Measurements from ENCODE around the gene RRH. TPM values are rescaled to one million over a fixed set of nuclear protein-coding genes. Genes with fewer than 3 reads are reported as not detected.

The RRH gene
- total RNA-seq, 1 donor from 2014 or later = not detected

- H3K4me1 Mint-ChIP-seq = no peaks in the 10 kb centered on the region
- DNase-seq (no peak), ATAC-seq (ENCODE audit: low read depth) (no peak)
- ChIA-PET POLR2A (no interaction called here), CTCF (no interaction called here)
- peaks cover 7% of the 10 kb centered on the region for H3K27me3 Mint-ChIP-seq
- H3K4me3 Mint-ChIP-seq = no peak overlapping the region
- no peak overlapping the region for H3K27ac Mint-ChIP-seq
- peaks cover 4% of the 10 kb centered on the region for H3K9me3 Mint-ChIP-seq
- no peaks in the 10 kb centered on the region for H3K36me3 Mint-ChIP-seq (ENCODE audit: low read depth)
- TF ChIP-seq, protein P1, sequence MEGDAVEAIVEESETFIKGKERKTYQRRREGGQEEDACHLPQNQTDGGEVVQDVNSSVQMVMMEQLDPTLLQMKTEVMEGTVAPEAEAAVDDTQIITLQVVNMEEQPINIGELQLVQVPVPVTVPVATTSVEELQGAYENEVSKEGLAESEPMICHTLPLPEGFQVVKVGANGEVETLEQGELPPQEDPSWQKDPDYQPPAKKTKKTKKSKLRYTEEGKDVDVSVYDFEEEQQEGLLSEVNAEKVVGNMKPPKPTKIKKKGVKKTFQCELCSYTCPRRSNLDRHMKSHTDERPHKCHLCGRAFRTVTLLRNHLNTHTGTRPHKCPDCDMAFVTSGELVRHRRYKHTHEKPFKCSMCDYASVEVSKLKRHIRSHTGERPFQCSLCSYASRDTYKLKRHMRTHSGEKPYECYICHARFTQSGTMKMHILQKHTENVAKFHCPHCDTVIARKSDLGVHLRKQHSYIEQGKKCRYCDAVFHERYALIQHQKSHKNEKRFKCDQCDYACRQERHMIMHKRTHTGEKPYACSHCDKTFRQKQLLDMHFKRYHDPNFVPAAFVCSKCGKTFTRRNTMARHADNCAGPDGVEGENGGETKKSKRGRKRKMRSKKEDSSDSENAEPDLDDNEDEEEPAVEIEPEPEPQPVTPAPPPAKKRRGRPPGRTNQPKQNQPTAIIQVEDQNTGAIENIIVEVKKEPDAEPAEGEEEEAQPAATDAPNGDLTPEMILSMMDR (IDR thresholded peaks at IDR 0.05) = no peak
- intact Hi-C loops (cut with micrococcal nuclease) = no loop called here
These were observed 26.5 kb upstream of the RRH start for GRCh38 chr4:109801099-109801789.

DNA sequence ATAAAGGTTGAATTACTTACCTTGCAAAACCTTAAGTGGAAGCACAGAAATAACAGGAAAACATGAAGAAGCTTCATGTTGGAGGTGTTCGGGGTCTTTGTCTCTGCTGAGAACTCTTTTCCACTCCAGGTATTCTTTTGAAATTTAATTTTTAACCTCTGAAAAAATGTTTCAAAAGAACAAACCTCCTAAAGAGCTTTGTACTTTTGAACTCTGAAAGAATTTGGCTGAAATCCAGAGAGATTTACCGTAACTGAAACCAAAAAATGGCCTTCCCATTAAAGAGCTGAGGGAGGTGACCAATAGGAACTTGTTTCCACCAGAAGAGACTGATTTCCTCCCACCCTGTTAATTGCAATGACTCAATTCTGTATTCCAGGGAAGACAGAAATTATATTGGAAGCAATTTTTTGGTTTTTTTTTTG is 25.9 kb upstream of the RRH start, which contains the start of gene CFI:
CFI (minus strand) TSS at position 105 of the 425 bp plus-strand sequence; CDS start at position 77, 28 bp downstream.
- H3K4me1 Mint-ChIP-seq = no peaks in the 10 kb centered on the region
- peaks cover 3% of the 10 kb centered on the region for H3K27me3 Mint-ChIP-seq
- TF ChIP-seq, protein P1 (IDR thresholded peaks at IDR 0.05) = no peak
- DNase-seq (no peak), ATAC-seq (ENCODE audit: low read depth) (no peak)
- H3K9me3 Mint-ChIP-seq = peaks cover 2% of the 10 kb centered on the region
- intact Hi-C loops (cut with micrococcal nuclease) = no loop called here
- ChIA-PET CTCF (no interaction called here), POLR2A (no interaction called here)
- H3K27ac Mint-ChIP-seq = no peak within 1 kb of the TSS
- no peaks in the 10 kb centered on the region for H3K36me3 Mint-ChIP-seq (ENCODE audit: low read depth)
- H3K4me3 Mint-ChIP-seq = no peak within 1 kb of the TSS

- Mint-ChIP-seq H3K36me3 (ENCODE audit: low read depth) (no peaks in the 10 kb centered on the region), H3K9me3 (no peaks in the 10 kb centered on the region), H3K27ac (no peak overlapping the region), H3K4me1 (no peaks in the 10 kb centered on the region), H3K4me3 (no peak overlapping the region), H3K27me3 (peaks cover 4% of the 10 kb centered on the region)
- ChIA-PET POLR2A (interaction anchor here (0.7 kb wide), 1 partner anchor 127 kb away, joined by 7 read pairs; no protein-coding TSS in a partner anchor), CTCF (interaction anchor here (0.9 kb wide), 1 partner anchor 382 kb away, joined by 5 read pairs; no protein-coding TSS in a partner anchor)
- DNase-seq (no peak), ATAC-seq (ENCODE audit: low read depth) (no peak)
- TF ChIP-seq, protein P1 (IDR thresholded peaks at IDR 0.05) = no peak
- intact Hi-C loops (cut with micrococcal nuclease) = loop anchor here (1.0 kb wide), 1 partner anchor 382 kb away; no protein-coding TSS in a partner anchor
These were observed 23.7 kb upstream of the RRH start for GRCh38 chr4:109803924-109804571.

GRCh38 chr4:109809655-109810054 is 18.1 kb upstream of the RRH start:
- Mint-ChIP-seq H3K4me1 (peaks cover 2% of the 10 kb centered on the region), H3K27ac (no peak overlapping the region), H3K9me3 (no peaks in the 10 kb centered on the region), H3K36me3 (ENCODE audit: low read depth) (no peaks in the 10 kb centered on the region), H3K4me3 (no peak overlapping the region), H3K27me3 (peaks cover 4% of the 10 kb centered on the region)
- intact Hi-C loops (cut with micrococcal nuclease) = loop anchor here (10.0 kb wide), 1 partner anchor 1185 kb away; the partner anchor contains the start of gene RPL34
- DNase-seq = no peak
- ChIA-PET POLR2A (no interaction called here), CTCF (no interaction called here)
- TF ChIP-seq, protein P1 (IDR thresholded peaks at IDR 0.05) = no peak
- ATAC-seq (ENCODE audit: low read depth) = no peak
